GM18868 (cell line): ENCODE results near the gene NAP1L1.

ENCODE experiments used
- ATAC-seq: cut with Tn5 transposase; IDR thresholded peaks from one replicate; pipeline ENCODE4 v1.9.1; 2021; ENCODE audit warnings: mild to moderate bottlenecking, moderate library complexity; ENCODE audit not compliant: unreplicated experiment

Gene NAP1L1

DNA sequence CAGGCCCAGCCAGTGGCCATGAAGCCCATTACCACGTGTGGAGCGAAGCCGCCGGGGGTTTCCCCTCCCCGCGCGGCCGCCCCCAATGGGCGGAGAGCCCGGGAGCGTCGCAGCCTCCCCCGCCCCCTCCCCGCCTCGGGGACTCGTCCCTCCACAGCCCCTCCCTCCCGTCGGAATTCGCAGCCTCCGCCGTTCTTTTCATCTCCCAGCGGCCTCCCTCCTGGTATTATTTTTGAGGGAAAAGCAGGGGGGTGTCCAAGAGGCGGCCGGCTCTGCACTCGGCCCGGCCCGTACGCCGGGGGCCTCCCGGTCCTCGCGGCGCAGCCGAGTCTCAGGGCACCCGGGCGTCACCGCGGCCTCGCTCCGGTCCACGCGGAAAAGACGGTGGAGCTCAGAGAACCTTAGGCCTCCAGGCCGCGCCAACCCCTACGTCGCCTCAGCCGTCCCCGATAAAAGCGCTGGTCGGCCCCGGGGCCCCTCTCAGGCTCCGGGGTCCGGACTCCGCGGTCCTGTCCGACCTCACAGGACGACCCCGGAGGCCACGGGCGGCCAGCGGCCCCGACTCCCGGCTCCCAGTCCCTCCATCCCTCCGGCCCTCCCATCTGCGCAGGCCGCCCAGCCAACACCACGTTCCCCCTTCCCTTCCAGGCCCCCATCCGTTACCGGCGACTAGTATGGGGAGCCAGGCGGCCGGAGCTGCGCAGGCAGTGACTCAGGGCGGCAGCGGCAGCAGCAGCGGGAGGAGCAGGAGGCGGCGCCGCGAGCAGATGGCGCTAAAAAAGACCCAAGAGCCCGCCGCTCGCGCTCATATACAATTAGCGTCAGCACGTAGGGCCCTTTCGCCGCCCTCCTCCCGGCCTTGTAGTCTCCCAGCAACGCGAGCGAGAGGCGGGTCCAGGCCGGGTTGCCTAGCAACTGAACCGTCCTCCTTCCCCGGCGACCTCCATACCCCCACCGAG, at the start of gene NAP1L1:
TSS of gene NAP1L1 (minus strand) at position 782 of the 959 bp plus-strand sequence. CDS start 10,466 bp downstream, outside the sequence.
- peak; percentile 89 for ATAC-seq

DNA sequence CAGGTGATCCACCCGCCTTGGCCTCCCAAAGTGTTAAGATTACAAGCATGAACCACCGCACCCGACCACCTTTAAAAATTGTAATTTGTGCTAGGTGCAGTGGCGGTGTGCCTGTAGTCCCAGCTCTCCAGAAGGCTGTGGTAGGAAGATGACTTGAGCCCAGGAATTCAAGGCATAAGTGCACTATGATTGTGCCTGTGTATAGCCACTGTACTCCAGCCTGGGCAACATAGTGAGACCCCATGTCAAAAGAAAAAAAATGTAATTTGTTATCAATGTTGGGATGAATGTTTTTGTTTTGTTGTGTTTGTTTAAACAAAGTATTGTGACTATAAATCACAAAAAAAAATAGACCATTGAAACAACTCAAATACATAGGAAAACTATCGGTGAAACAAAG, 43.1 kb upstream of the NAP1L1 start:
- ATAC-seq, result no peak

DNA sequence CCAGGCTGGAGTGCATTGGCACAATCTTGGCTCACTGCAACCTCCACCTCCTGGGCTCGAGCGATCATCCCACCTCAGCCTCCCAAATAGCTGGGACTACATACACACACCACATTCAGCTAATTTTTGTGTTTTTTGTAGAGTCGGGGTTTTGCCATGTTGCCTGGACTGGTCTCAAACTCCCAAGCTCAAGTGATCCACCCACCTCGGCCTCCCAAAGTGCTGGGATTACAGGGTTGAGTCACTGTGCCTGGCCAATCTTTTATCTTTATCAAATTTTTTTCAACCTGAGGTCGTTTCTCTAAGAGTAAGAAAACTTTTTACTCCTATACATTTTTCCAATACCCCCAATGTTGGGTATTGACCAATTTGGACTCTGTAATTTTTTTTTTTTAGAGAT, 40.0 kb upstream of the NAP1L1 start:
- no peak for ATAC-seq

- ATAC-seq, result no peak
Observed at GRCh38 chr12:76123259-76124212, 39.1 kb upstream of the NAP1L1 start.

- no peak for ATAC-seq
Observed at GRCh38 chr12:76119887-76120286, 35.4 kb upstream of the NAP1L1 start.

DNA sequence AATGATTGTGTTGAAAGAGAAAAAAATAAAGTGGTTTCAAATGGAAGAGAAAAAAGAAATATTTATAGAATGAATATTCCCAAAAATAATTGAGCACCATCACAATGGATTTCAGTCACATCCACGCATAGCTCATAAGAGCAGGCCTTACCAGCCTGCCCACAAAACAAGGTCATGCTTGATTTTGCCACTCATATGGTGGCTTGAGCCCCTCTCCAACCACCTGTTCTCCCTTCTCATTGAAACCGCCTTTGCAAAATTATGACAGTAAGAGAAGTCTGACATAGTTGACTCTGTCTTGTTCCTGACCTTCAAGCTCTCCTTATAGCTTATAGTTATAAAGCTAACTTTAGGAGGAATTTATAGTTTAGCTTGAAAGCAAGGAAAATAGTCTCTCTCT, 33.3 kb upstream of the NAP1L1 start:
- no peak for ATAC-seq

GRCh38 chr12:76117067-76117691, 32.7 kb upstream of the NAP1L1 start:
- ATAC-seq, result no peak

- no peak for ATAC-seq
Observed at GRCh38 chr12:76113800-76114757, 29.6 kb upstream of the NAP1L1 start.

- no peak for ATAC-seq
Observed at GRCh38 chr12:76111209-76111749, 26.8 kb upstream of the NAP1L1 start.

DNA sequence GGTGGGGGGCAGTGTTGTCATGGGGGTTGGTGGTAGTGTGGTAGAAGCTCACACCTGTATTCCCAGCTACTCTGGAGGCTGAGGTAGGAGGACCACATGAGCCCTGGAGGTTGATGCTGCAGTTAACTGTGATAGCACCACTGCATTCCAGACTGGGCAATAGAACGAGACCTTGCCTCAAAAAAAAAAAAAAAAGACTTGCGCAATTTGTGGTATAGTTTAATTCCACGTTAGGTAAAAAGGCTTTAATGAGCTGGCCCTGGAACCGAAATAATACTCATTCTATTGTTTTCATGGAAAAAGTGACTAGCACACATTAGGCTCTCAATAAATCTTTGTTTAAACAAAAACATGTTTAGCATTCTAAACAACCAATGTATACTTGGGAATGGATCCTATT, 25.4 kb upstream of the NAP1L1 start:
- ATAC-seq, result no peak

GRCh38 chr12:76108356-76108755, 23.9 kb upstream of the NAP1L1 start:
- no peak for ATAC-seq

DNA sequence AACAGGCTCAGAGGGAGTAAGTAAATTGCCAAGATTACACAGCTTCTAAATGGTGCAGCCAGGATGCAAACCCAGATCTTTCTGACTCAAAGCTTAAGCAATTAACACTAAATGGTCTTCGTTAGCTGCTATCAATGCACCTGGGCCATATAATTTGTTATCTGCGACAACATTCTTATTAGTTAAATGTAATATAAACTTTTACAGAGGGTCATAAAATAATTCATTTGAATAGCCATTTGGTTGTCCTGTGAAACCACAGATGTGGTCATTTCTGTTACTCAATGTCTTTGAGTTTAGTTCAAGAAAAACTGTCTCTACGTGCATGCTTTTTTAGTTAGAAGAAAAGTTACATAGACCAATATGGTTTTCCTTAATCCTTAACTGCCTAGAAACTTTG, 22.1 kb upstream of the NAP1L1 start:
- no peak for ATAC-seq

DNA sequence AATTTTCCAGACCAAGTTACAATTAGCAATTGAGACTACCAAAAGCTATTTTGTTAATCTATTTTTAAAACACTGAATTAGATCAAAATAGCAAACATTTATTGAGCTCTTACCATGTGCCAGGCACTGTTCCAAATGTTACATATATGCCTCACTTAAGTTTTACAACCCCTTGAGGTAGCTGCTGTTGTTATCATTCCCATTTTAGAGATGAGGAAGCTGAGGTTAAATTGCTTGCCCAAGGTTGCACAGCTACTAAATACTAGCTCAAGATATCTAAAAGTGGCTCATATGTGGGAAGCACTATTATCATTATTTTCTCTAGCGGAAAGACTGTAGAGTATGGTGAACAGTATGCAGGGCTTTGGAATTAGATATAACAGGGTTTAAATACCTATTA, 19.5 kb upstream of the NAP1L1 start:
- no peak for ATAC-seq

DNA sequence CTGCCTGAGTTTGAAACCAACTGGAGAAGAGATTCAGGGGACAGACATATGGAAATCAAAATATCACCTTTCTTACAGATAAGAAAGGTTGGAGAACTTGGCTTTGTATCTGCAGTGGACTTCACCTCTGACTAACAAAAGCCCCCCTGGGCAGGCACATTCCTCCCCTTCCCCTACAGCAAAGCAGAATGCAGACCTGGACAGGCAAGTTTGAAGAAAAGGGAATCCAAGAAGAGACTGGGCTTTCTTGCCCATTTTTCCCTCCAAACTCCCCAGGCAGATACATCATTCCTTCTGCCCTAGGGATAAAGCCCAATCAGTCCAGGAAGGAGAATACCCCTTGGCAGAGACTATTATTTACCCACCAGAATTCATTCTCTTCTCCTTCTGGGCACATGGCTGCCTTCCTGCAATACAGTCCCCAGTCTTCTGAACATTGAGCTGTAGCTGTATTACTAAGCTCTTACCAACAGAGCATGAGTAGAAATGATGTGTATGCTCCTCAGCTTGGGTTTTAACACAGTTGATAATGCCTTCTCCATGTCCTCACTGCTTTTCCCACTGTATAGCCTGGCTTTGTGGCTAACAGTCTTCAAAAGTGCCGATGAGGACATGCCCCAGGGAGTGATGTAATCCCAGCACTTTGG, 17.4 kb upstream of the NAP1L1 start:
- ATAC-seq, result no peak

- ATAC-seq, result no peak
Observed at GRCh38 chr12:76096079-76096646, 11.7 kb upstream of the NAP1L1 start.

DNA sequence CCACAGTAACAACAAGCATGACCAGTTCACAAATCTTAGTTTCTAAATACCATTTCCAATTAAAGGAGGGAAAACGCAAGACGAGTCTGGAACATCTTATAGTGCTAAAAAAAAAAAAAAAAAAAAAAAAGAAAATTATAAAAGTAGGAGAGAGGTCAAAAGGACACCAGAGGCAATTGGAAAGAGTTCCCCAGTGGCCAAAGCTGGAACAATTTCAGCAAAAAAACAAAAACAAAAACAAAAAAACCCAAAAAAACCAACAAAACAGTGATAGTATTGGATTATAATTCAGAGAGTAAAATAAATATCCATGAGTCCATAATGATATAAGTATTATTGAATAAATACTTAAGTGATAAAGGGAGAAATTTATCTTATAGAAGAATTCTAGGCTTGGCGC, 10.3 kb upstream of the NAP1L1 start:
- no peak for ATAC-seq

GRCh38 chr12:76091246-76091754, 6.8 kb upstream of the NAP1L1 start:
- no peak for ATAC-seq

DNA sequence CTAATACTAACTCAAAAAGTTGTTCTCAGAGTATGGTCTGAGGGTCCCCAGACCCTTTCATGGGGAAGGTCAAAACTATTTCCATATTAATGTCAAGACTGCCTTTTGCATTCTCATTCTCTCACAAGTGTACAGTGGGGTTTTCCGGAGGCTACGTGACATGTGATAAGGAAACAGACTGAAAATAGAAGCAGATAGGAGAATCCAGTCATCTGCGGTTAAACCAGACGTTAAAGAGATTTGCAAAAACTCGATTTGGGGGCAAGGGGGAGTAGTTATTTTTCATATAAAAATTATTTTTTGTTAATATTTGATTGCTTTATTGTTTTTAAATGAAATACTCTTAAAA, 1.0 kb upstream of the NAP1L1 start:
- ATAC-seq, result no peak
